WTC11 (cell line): ENCODE data around the gene ACTA2. TPM values are rescaled to one million over a fixed set of nuclear protein-coding genes. Genes with fewer than 3 reads are reported as not detected.

Experiments
- ATAC-seq: fragments of 200-7000 bp; cut with Tn5 transposase; 2 replicates; pipeline ENCODE4 v1.10.0; 2021; ENCODE audit warnings: mild to moderate bottlenecking, moderate library complexity
- CTCF ChIA-PET: fragments of 300-600 bp; sonication (Branson Sonifier 250); formaldehyde crosslinking; loops from one replicate; lab custom pipeline; 2021; ENCODE audit warnings: antibody characterized with exemption; lab: Charles Lee
- POLR2A ChIA-PET: fragments of 350-600 bp; sonication (Branson Sonifier 250); formaldehyde crosslinking; loops from one replicate; lab custom pipeline; 2021; ENCODE audit warnings: antibody characterized with exemption; lab: Charles Lee
- DNase-seq: peaks from one replicate; pipeline ENCODE4 v3.0.0; 2021; ENCODE audit warnings: low spot score
- H3K27ac Mint-ChIP-seq: 2 replicates; pipeline ENCODE4 v1.8.0; 2021; ENCODE audit warnings: mixed read lengths
- H3K27me3 Mint-ChIP-seq: 2 replicates; pipeline ENCODE4 v1.8.0; 2021; ENCODE audit warnings: low read depth, mild to moderate bottlenecking, moderate library complexity, mixed read lengths
- H3K36me3 Mint-ChIP-seq: 2 replicates; pipeline ENCODE4 v1.8.0; 2021; ENCODE audit warnings: mixed read lengths
- H3K4me1 Mint-ChIP-seq: 2 replicates; pipeline ENCODE4 v1.8.0; 2022; ENCODE audit warnings: mixed read lengths
- H3K4me3 Mint-ChIP-seq: 2 replicates; pipeline ENCODE4 v1.8.0; 2021; ENCODE audit warnings: mild to moderate bottlenecking, moderate library complexity, mixed read lengths
- H3K9me3 Mint-ChIP-seq: 2 replicates; pipeline ENCODE4 v1.8.0; 2021; ENCODE audit warnings: mixed read lengths
- CTCF ChIP-seq: fragments of 200-600 bp; IDR thresholded peaks from 2 replicates; pipeline ENCODE4 v1.8.0; 2022; ENCODE audit warnings: antibody characterized with exemption
- E2F5 ChIP-seq: sonication (generic); formaldehyde crosslinking; IDR thresholded peaks from 2 replicates; pipeline ENCODE4 v1.8.1; 2022; ENCODE audit warnings: mild to moderate bottlenecking, moderate library complexity, missing genetic modification reagents
- IRF2 ChIP-seq: sonication (generic); formaldehyde crosslinking; IDR thresholded peaks from 2 replicates; pipeline ENCODE4 v1.8.0; 2022; ENCODE audit warnings: low read depth, missing genetic modification reagents, borderline replicate concordance
- KAT7 ChIP-seq: sonication (generic); formaldehyde crosslinking; IDR thresholded peaks from 2 replicates; pipeline ENCODE4 v1.8.1; 2023; ENCODE audit warnings: missing genetic modification reagents, mild to moderate bottlenecking, borderline replicate concordance
- NR2C2 ChIP-seq: sonication (generic); formaldehyde crosslinking; IDR thresholded peaks from 2 replicates; pipeline ENCODE4 v1.8.0; 2022; ENCODE audit warnings: mild to moderate bottlenecking, missing genetic modification reagents
- SMAD4 ChIP-seq: sonication (generic); formaldehyde crosslinking; IDR thresholded peaks from 2 replicates; pipeline ENCODE4 v1.8.0; 2022; ENCODE audit warnings: mild to moderate bottlenecking, missing genetic modification reagents
- STAT6 ChIP-seq: sonication (generic); formaldehyde crosslinking; conservative IDR thresholded peaks from 2 replicates; pipeline ENCODE4 v1.8.1; 2023; ENCODE audit warnings: mild to moderate bottlenecking, low read depth, missing genetic modification reagents, moderate library complexity
- TCF7 ChIP-seq: sonication (generic); formaldehyde crosslinking; IDR thresholded peaks from 2 replicates; pipeline ENCODE4 v1.8.0; 2022; ENCODE audit warnings: mild to moderate bottlenecking, low read depth, missing genetic modification reagents, moderate library complexity
- TEAD1 ChIP-seq: sonication (generic); formaldehyde crosslinking; IDR thresholded peaks from 2 replicates; pipeline ENCODE4 v1.8.0; 2022; ENCODE audit warnings: mild to moderate bottlenecking, missing genetic modification reagents
- ZNF138 ChIP-seq: sonication (generic); formaldehyde crosslinking; conservative IDR thresholded peaks from 2 replicates; pipeline ENCODE4 v1.8.1; 2022; ENCODE audit warnings: mild to moderate bottlenecking, moderate library complexity, missing genetic modification reagents
- ZNF317 ChIP-seq: sonication (generic); formaldehyde crosslinking; IDR thresholded peaks from 2 replicates; pipeline ENCODE4 v1.8.1; 2023; ENCODE audit warnings: low read depth, mild to moderate bottlenecking, moderate library complexity, missing genetic modification reagents, borderline replicate concordance
- total RNA-seq: library from RNA; stranded (reverse); gene quantifications from 3 replicates; pipeline ENCODE4 v1.2.3, GENCODE V29; 2021
- TF ChIP-seq, protein P1 (sequence below): sonication (generic); formaldehyde crosslinking; IDR thresholded peaks from 2 replicates; pipeline ENCODE4 v1.8.0; 2023; ENCODE audit warnings: missing genetic modification reagents
- TF ChIP-seq, protein P2 (sequence below): sonication (generic); formaldehyde crosslinking; IDR thresholded peaks from 2 replicates; pipeline ENCODE4 v1.8.0; 2022; ENCODE audit warnings: missing genetic modification reagents

The ACTA2 gene
- total RNA-seq, 1 experiment from 2014 or later = 4.4 TPM

DNA sequence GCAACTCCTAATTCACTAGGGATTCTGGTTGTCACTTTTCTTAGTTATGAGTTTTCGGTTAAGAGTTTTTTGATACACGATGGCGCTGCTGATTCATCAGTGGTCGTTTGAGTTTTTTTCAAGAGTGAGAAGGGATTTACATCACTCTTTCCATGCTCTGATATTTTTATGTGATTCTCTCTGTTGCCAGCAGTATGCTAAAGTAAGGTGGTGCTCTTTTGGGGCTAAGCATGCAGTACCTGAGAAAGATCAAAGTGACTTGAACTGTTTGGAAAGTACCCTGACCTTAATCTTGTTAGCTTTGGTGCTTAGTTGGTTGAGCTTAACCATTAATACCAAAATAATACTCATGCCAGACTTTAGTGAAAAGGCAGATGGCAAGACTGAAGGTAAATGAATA, 44.4 kb downstream of the ACTA2 start:
- Mint-ChIP-seq H3K27me3 (no peaks in the 10 kb centered on the region), H3K4me1 (no peaks in the 10 kb centered on the region), H3K36me3 (peaks cover 3% of the 10 kb centered on the region; the same call in 1 of the 2 replicates), H3K4me3 (no peak overlapping the region), H3K9me3 (no peaks in the 10 kb centered on the region), H3K27ac (no peak overlapping the region)
- DNase-seq (no peak), ATAC-seq (no peak)
- ChIA-PET POLR2A (no interaction called here), CTCF (interaction anchor here (1.2 kb wide), 1 partner anchor 25 kb away, joined by 4 read pairs; no protein-coding TSS in a partner anchor)
- TF ChIP-seq KAT7 (no peak), NR2C2 (CRISPR knock-in tag) (no peak), TEAD1 (no peak)

DNA sequence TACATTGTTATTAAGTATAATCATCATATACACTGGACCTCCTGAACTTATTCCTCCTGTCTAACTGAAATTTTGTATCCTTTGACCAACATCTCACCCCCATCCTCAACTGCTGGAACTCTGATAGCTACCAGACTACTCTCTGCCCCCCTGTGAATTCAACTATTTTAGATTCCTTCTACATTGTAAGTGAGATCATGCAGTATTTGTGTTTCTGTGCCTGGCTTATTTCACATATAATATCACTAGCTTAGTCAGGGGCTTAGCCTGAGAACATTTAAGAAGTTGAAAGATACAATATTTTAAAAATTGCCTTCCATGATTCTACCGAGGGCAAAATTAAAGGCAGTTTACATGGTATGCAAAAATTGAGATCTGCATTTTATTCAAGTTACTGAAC, 45.7 kb downstream of the ACTA2 start:
- H3K27me3 Mint-ChIP-seq = no peaks in the 10 kb centered on the region
- TF ChIP-seq TEAD1 (no peak), CTCF (no peak), ZNF138 (CRISPR knock-in tag) (no peak), E2F5 (CRISPR knock-in tag) (no peak)

GRCh38 chr10:88903715-88904114, 48.9 kb downstream of the ACTA2 start:
- TF ChIP-seq STAT6 (CRISPR knock-in tag) = no peak
- TF ChIP-seq ZNF317 = no peak
- TF ChIP-seq, protein P1, sequence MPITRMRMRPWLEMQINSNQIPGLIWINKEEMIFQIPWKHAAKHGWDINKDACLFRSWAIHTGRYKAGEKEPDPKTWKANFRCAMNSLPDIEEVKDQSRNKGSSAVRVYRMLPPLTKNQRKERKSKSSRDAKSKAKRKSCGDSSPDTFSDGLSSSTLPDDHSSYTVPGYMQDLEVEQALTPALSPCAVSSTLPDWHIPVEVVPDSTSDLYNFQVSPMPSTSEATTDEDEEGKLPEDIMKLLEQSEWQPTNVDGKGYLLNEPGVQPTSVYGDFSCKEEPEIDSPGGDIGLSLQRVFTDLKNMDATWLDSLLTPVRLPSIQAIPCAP (CRISPR knock-in tag) = no peak
- TF ChIP-seq IRF2 (CRISPR knock-in tag) = no peak
- no peak for TF ChIP-seq SMAD4 (CRISPR knock-in tag)
- TF ChIP-seq TCF7 (CRISPR knock-in tag) = no peak
- TF ChIP-seq, protein P2, sequence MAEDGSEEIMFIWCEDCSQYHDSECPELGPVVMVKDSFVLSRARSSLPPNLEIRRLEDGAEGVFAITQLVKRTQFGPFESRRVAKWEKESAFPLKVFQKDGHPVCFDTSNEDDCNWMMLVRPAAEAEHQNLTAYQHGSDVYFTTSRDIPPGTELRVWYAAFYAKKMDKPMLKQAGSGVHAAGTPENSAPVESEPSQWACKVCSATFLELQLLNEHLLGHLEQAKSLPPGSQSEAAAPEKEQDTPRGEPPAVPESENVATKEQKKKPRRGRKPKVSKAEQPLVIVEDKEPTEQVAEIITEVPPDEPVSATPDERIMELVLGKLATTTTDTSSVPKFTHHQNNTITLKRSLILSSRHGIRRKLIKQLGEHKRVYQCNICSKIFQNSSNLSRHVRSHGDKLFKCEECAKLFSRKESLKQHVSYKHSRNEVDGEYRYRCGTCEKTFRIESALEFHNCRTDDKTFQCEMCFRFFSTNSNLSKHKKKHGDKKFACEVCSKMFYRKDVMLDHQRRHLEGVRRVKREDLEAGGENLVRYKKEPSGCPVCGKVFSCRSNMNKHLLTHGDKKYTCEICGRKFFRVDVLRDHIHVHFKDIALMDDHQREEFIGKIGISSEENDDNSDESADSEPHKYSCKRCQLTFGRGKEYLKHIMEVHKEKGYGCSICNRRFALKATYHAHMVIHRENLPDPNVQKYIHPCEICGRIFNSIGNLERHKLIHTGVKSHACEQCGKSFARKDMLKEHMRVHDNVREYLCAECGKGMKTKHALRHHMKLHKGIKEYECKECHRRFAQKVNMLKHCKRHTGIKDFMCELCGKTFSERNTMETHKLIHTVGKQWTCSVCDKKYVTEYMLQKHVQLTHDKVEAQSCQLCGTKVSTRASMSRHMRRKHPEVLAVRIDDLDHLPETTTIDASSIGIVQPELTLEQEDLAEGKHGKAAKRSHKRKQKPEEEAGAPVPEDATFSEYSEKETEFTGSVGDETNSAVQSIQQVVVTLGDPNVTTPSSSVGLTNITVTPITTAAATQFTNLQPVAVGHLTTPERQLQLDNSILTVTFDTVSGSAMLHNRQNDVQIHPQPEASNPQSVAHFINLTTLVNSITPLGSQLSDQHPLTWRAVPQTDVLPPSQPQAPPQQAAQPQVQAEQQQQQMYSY (CRISPR knock-in tag) = no peak
- Mint-ChIP-seq H3K27me3 (no peaks in the 10 kb centered on the region), H3K4me3 (no peak overlapping the region), H3K27ac (no peak overlapping the region), H3K4me1 (no peaks in the 10 kb centered on the region), H3K9me3 (no peaks in the 10 kb centered on the region), H3K36me3 (peaks cover 5% of the 10 kb centered on the region; the same call in 1 of the 2 replicates)
- ATAC-seq (no peak), DNase-seq (no peak)
- POLR2A ChIA-PET = no interaction called here
- CTCF ChIA-PET = no interaction called here

More for the DNA sequence above, 45.7 kb downstream of the ACTA2 start:
- CTCF ChIA-PET = no interaction called here
- Mint-ChIP-seq H3K9me3 (no peaks in the 10 kb centered on the region), H3K4me3 (no peak overlapping the region), H3K4me1 (no peaks in the 10 kb centered on the region), H3K27ac (no peak overlapping the region), H3K36me3 (peaks cover 5% of the 10 kb centered on the region; the same call in 1 of the 2 replicates)
- ATAC-seq (no peak), DNase-seq (no peak)
- POLR2A ChIA-PET = no interaction called here
